ENCODE data around the gene TAB2.

DNA sequence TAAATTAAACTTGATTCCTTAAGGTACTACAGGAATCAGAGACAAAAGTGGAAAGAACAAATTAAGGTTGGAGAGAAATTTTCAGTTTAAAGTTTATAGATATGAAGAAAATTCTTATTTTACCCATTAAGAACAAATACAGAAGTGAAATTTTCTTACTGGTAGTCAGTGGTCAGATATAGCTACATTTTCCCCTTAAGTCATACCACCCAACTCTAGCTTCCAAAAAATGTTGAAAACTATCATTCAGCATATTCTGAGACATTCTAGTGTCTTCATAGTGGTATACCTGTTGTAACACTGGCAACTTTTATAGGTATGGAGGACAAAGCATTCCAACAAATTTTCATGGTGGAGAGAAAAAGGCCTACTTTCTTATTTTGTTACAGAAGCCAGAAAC lies 67.0 kb downstream of the TAB2 start:
- no peak for TF ChIP-seq CTCF (IDR thresholded peaks at IDR 0.05)
- no peak for TF ChIP-seq EZH2 (IDR thresholded peaks at IDR 0.05; ENCODE audit: borderline replicate concordance, insufficient read depth, low read depth, low read length, poor library complexity, severe bottlenecking)
